Fibroblast of the aortic adventitia (primary cell): ENCODE data around the gene CDC37L1. TPM values are rescaled to one million over a fixed set of nuclear protein-coding genes. Genes with fewer than 3 reads are reported as not detected.
"Not testable (repeated sequence)": the region's sequence is repeated elsewhere in the genome, so short reads cannot be mapped to it uniquely, and the experiment has no call there.

Experiments
- DNase-seq: peaks from one replicate; pipeline ENCODE4 v3.0.0-alpha.2; 2010; ENCODE audit warnings: low read depth
- H3K4me3 ChIP-seq: 2 replicates; pipeline ENCODE4 v1.5.1; 2011; ENCODE audit warnings: low read depth, mild to moderate bottlenecking, control low read depth, low read length, moderate library complexity
- total RNA-seq: library from RNA; depleted of rRNA; stranded (reverse); fragments of >200 nt; gene quantifications from 2 replicates; pipeline ENCODE4 v1.2.3, GENCODE V29; 2012; ENCODE audit warnings: low replicate concordance
- TF ChIP-seq, protein P1 (sequence below): IDR thresholded peaks from 2 replicates; pipeline ENCODE4 v1.5.1; 2011; ENCODE audit warnings: mild to moderate bottlenecking, low read length, control low read depth, inconsistent platforms; ENCODE audit not compliant: insufficient read depth

Gene CDC37L1
- total RNA-seq, 1 donor: 17.5 TPM

DNA sequence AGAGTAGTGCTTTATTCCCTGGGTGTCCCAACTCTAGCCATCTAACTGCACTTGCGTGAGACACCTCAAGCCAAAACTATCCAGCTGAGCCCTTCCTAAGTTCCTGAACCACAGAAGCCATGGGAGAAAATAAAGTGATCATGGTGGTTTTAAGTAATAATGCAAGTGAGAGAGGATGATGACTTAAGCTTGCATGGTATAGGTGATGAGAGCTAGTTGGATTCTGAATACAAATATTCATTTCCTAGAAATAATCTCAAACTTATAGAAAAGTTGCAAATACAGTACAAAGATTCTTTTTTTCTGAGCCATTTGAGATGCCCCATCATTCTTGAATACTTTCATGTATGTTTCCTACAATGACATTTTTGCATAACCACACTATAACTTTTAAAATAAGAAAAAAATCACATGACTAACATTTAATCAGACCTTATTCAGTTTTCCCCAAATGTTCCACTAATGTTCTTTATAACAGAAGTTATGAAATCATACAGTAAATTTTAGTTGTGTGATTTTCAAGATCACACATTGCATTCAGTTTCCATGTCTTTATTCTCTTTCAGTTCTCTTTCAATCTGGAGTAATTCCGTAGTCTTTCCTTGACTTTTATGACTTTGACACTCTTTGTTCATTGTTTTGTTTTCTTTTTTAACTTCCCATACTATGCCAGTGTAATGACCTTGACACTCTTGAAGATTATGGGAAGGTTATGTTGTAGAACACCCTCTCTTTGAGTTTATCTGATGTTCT is 67.1 kb downstream of the CDC37L1 start:
- TF ChIP-seq, protein P1, sequence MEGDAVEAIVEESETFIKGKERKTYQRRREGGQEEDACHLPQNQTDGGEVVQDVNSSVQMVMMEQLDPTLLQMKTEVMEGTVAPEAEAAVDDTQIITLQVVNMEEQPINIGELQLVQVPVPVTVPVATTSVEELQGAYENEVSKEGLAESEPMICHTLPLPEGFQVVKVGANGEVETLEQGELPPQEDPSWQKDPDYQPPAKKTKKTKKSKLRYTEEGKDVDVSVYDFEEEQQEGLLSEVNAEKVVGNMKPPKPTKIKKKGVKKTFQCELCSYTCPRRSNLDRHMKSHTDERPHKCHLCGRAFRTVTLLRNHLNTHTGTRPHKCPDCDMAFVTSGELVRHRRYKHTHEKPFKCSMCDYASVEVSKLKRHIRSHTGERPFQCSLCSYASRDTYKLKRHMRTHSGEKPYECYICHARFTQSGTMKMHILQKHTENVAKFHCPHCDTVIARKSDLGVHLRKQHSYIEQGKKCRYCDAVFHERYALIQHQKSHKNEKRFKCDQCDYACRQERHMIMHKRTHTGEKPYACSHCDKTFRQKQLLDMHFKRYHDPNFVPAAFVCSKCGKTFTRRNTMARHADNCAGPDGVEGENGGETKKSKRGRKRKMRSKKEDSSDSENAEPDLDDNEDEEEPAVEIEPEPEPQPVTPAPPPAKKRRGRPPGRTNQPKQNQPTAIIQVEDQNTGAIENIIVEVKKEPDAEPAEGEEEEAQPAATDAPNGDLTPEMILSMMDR: no peak
- H3K4me3 ChIP-seq: no peak overlapping the region
- DNase-seq: no peak

DNA sequence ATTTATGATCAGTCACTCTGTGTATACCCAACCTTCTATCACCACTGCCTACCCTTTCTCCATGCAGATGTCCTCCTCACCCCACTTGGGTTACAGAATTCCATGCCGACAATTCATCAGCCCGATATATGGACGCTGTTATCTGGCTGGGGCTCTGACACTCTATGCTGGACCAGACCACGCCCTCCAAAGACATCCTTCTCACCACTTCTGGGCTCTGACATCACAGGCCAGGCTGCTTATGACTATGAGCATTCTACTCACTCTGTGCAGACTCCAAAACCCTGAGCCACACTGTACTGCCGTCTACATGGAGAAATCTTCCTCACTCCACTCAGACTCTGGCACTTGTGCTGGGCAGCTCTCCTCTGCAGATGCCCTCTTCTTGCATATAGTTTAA is 69.2 kb downstream of the CDC37L1 start:
- DNase-seq: peak; percentile 13
- TF ChIP-seq, protein P1: no peak
- H3K4me3 ChIP-seq: no peak overlapping the region

DNA sequence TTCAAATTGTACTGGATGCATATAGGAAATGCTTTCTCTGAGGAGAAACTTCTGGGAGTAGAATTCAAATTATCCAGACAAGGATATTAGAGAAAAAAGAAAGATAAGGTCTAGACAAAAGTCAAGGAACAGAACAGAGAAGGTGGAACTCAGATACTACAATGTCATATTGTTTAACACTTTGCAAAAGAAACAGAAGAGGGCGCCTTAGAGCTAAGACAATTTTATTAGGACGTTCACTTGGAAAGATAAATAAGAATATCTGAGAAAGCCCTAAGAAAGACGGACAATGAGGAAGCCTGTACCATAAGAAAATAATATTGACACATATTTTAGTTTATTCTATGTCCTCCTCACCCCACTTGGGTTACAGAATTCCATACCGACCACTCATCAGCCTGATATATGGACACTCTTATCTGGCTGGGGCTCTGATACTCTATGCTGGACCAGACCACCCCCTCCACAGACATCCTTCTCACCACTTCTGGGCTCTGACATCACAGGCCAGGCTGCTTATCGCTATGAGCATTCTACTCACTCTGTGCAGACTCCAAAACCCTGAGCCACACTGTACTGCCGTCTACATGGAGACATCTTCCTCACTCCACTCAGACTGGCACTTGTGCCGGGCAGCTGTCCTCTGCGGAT is 70.8 kb downstream of the CDC37L1 start:
- TF ChIP-seq, protein P1: peak; percentile 62
- DNase-seq: peak; percentile 70
- no peak overlapping the region for H3K4me3 ChIP-seq

DNA sequence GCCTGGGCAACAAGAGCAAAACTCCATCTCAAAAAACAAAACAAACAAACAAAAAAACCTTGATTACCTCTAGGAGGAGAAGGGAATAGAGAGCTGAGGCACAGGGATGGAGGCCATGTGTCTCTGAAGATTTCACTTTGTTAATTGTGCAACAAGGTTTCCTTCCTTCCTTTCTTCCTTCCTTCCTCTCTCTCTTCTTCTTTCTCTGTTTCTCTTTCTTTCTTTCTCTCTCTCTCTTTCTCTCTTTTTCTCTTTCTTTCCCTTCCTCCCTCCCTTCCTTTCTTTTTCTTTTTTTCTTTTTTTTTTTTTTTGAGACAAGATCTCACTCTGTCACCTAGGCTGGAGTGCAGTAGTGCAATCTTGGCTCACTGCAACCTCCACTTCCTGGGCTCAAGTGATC is 75.2 kb downstream of the CDC37L1 start:
- not testable (repeated sequence) for DNase-seq, H3K4me3 ChIP-seq

DNA sequence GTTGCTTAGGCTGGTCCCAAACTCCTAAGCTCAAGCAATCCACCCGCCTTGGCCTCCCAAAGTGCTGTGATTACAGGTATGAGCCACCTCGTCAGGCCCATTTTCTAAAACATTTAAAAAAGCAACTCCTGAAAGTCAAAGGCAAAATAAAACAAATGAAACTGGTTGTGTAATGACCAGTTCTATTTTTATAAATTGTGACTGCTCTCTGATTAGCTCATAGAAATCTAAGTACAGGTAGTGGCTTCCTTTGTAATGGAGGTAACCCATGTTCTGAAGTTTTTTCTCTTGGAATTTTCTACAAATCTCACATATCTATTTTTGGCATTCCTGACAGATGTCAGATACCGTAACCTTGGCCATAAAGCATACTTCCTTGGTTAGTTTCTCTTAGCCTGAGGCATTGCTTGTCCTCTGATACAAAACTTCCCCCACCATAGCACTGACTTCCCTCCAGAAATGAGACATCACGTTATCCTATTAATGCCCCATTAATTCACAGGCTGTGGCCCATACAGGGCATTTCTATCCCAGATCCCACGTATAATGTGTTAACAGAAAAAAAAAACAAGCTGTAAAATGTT is 75.7 kb downstream of the CDC37L1 start:
- H3K4me3 ChIP-seq: no peak overlapping the region
- TF ChIP-seq, protein P1: no peak
- DNase-seq: no peak

DNA sequence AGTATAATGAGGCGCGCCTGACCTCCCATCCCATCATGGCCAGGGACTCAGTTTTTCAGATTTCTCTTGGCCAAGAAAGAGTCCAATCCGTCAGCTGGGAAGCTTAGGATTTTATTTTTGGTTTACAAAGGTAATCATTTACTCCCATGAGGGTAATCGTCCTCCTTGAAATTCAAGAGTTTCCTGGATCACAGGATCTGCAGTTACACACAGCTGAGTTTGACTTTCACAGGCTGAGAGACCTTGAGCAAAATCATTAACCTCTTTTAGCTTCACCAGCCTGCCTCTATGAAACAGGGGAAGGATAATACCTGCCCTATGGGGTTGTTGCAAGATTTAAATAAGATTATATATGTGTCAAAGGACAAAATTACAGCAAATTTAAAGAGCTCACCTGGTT is 77.1 kb downstream of the CDC37L1 start:
- TF ChIP-seq, protein P1: no peak
- no peak overlapping the region for H3K4me3 ChIP-seq
- DNase-seq: no peak

Other genes starting within 250 kb of the CDC37L1 start
- 9.6 and 41.7 TPM in 2 replicates for gene SLC1A1, start 189.1 kb upstream of the CDC37L1 start, total RNA-seq
- gene PLPP6, start 17.3 kb upstream of the CDC37L1 start, total RNA-seq: 4.6 and 8.8 TPM in 2 replicates
- 0.25 and 1.2 TPM in 2 replicates for gene SPATA6L, start 13.1 kb upstream of the CDC37L1 start, total RNA-seq
- gene AK3, start 61.6 kb downstream of the CDC37L1 start, total RNA-seq: 47.4 and 74.1 TPM in 2 replicates
- gene RCL1, start 113.4 kb downstream of the CDC37L1 start, total RNA-seq: 10.2 and 13.4 TPM in 2 replicates